MM.1S (cell line): ENCODE measurements around the gene ALPG.
"Not testable (repeated sequence)": the region's sequence is repeated elsewhere in the genome, so short reads cannot be mapped to it uniquely, and the experiment has no call there.

ENCODE experiments used
- DNase-seq: peaks from one replicate; pipeline ENCODE4 v3.0.0-alpha.2; 2015
- H2AFZ ChIP-seq: fragments of 300-600 bp; sonication (generic); 2 replicates; pipeline ENCODE4 v1.6.0; 2016; ENCODE audit warnings: antibody characterized with exemption, low read length
- H3F3A ChIP-seq: fragments of 300-600 bp; sonication (generic); 2 replicates; pipeline ENCODE4 v1.6.1; 2016; ENCODE audit warnings: mild to moderate bottlenecking, antibody characterized with exemption, low read length, moderate library complexity, mixed read lengths; ENCODE audit not compliant: insufficient read depth
- H3K27ac ChIP-seq: fragments of 300-600 bp; sonication (generic); 2 replicates; pipeline ENCODE4 v1.5.1; 2016; ENCODE audit warnings: mild to moderate bottlenecking, low read length
- H3K27me3 ChIP-seq: fragments of 300-600 bp; sonication (generic); replicated peaks from 2 replicates; pipeline ENCODE4 v1.6.0; 2016; ENCODE audit warnings: low read length; ENCODE audit not compliant: insufficient read depth
- H3K36me3 ChIP-seq: fragments of 300-600 bp; sonication (generic); replicated peaks from 2 replicates; pipeline ENCODE4 v1.6.1; 2016; ENCODE audit warnings: mild to moderate bottlenecking, low read length, mixed read lengths; ENCODE audit not compliant: insufficient read depth
- H3K4me1 ChIP-seq: fragments of 300-600 bp; sonication (generic); 2 replicates; pipeline ENCODE4 v1.6.1; 2016; ENCODE audit warnings: low read length, mixed read lengths
- H3K4me2 ChIP-seq: fragments of 300-600 bp; sonication (generic); 2 replicates; pipeline ENCODE4 v1.6.0; 2016; ENCODE audit warnings: low read depth, low read length
- H3K4me3 ChIP-seq: fragments of 300-600 bp; sonication (generic); 2 replicates; pipeline ENCODE4 v1.5.1; 2016; ENCODE audit warnings: low read length, mixed read lengths
- H3K79me2 ChIP-seq: fragments of 300-600 bp; sonication (generic); 2 replicates; pipeline ENCODE4 v1.6.1; 2016; ENCODE audit warnings: mixed run types, low read length, mixed read lengths
- H3K9ac ChIP-seq: fragments of 300-600 bp; sonication (generic); 2 replicates; pipeline ENCODE4 v1.6.1; 2016; ENCODE audit warnings: low read length, mixed read lengths
- H3K9me2 ChIP-seq: fragments of 300-600 bp; sonication (generic); replicated peaks from 2 replicates; pipeline ENCODE4 v1.6.1; 2016; ENCODE audit warnings: mild to moderate bottlenecking, low read length, mixed read lengths; ENCODE audit not compliant: insufficient read depth
- H3K9me3 ChIP-seq: fragments of 300-600 bp; sonication (generic); replicated peaks from 2 replicates; pipeline ENCODE4 v1.6.1; 2016; ENCODE audit warnings: mild to moderate bottlenecking, low read length, mixed read lengths; ENCODE audit not compliant: insufficient read depth
- H4K20me1 ChIP-seq: fragments of 300-600 bp; sonication (generic); 2 replicates; pipeline ENCODE4 v1.6.1; 2016; ENCODE audit warnings: mild to moderate bottlenecking, low read length, moderate library complexity, mixed read lengths; ENCODE audit not compliant: insufficient read depth
- CTCF ChIP-seq: fragments of 300-600 bp; sonication (generic); IDR thresholded peaks from 2 replicates; pipeline ENCODE4 v1.5.1; 2016; ENCODE audit warnings: antibody characterized with exemption, low read length, mixed read lengths
- EZH2 ChIP-seq: fragments of 300-600 bp; sonication (generic); optimal IDR thresholded peaks from 2 replicates; pipeline ENCODE3; 2017; ENCODE audit warnings: low read depth, mild to moderate bottlenecking, antibody characterized with exemption, low read length, mixed read lengths
- EZH2phosphoT487 ChIP-seq: fragments of 300-600 bp; sonication (generic); IDR thresholded peaks from 2 replicates; pipeline ENCODE4 v1.6.1; 2018; ENCODE audit warnings: antibody characterized with exemption, low read length

ALPG gene

GRCh38 chr2:232448304-232448690, 41.7 kb downstream of the ALPG start:
- no peaks in the 10 kb centered on the region for H3F3A ChIP-seq
- H3K79me2 ChIP-seq: no peaks in the 10 kb centered on the region
- no peaks in the 10 kb centered on the region for H3K9me2 ChIP-seq
- no peak for TF ChIP-seq EZH2phosphoT487
- H2AFZ ChIP-seq: no peak overlapping the region
- no peaks in the 10 kb centered on the region for H3K36me3 ChIP-seq
- H4K20me1 ChIP-seq: no peaks in the 10 kb centered on the region
- DNase-seq: no peak
- H3K4me2 ChIP-seq: no peak overlapping the region
- no peaks in the 10 kb centered on the region for H3K9me3 ChIP-seq
- no peaks in the 10 kb centered on the region for H3K4me1 ChIP-seq
- H3K27me3 ChIP-seq: no peaks in the 10 kb centered on the region
- no peak overlapping the region for H3K4me3 ChIP-seq
- no peak overlapping the region for H3K9ac ChIP-seq
- no peak overlapping the region for H3K27ac ChIP-seq

GRCh38 chr2:232449964-232450363, 43.3 kb downstream of the ALPG start:
- H3K27me3 ChIP-seq: no peaks in the 10 kb centered on the region
- no peak overlapping the region for H3K4me2 ChIP-seq
- TF ChIP-seq EZH2phosphoT487 (no peak), CTCF (no peak), EZH2 (no peak)

GRCh38 chr2:232451645-232452044, 45.0 kb downstream of the ALPG start:
- not testable (repeated sequence) for H3K27me3 ChIP-seq, H3K4me3 ChIP-seq, DNase-seq, H3K4me1 ChIP-seq, H3K27ac ChIP-seq, H3K9me2 ChIP-seq, H3K4me2 ChIP-seq, H3K9ac ChIP-seq, H3K79me2 ChIP-seq, H3K9me3 ChIP-seq, H4K20me1 ChIP-seq, H3F3A ChIP-seq, H3K36me3 ChIP-seq, H2AFZ ChIP-seq

More at GRCh38 chr2:232449964-232450363, 43.3 kb downstream of the ALPG start:
- Histone ChIP-seq H3K4me3 (no peak overlapping the region), H2AFZ (no peak overlapping the region), H3K27ac (no peak overlapping the region), H3K9me3 (no peaks in the 10 kb centered on the region), H3K9me2 (no peaks in the 10 kb centered on the region), H3F3A (no peaks in the 10 kb centered on the region), H3K36me3 (no peaks in the 10 kb centered on the region), H3K9ac (no peak overlapping the region), H3K4me1 (no peaks in the 10 kb centered on the region), H4K20me1 (no peaks in the 10 kb centered on the region), H3K79me2 (no peaks in the 10 kb centered on the region)
- no peak for DNase-seq

- Histone ChIP-seq H3K36me3 (no peaks in the 10 kb centered on the region), H3F3A (no peaks in the 10 kb centered on the region), H3K9me2 (no peaks in the 10 kb centered on the region), H3K4me1 (no peaks in the 10 kb centered on the region), H3K79me2 (no peaks in the 10 kb centered on the region), H3K9ac (no peak overlapping the region), H3K9me3 (no peaks in the 10 kb centered on the region), H3K27ac (no peak overlapping the region), H3K4me2 (no peak overlapping the region), H3K27me3 (peaks cover 12% of the 10 kb centered on the region; the same call in 1 of the 2 replicates), H2AFZ (no peak overlapping the region), H4K20me1 (no peaks in the 10 kb centered on the region), H3K4me3 (no peak overlapping the region)
- DNase-seq: no peak
- no peak for TF ChIP-seq EZH2
- no peak for TF ChIP-seq CTCF
- TF ChIP-seq EZH2phosphoT487: no peak
Observed at GRCh38 chr2:232454630-232455029, 48.0 kb downstream of the ALPG start.
